Breast epithelium (tissue), 3 donors: Measurements from ENCODE around the gene HNRNPH1.
"Not testable (repeated sequence)": the region's sequence is repeated elsewhere in the genome, so short reads cannot be mapped to it uniquely, and the experiment has no call there.

Experiments
- POLR2A ChIP-seq: fragments of 450-650 bp; IDR thresholded peaks from one replicate; pipeline ENCODE4 v1.6.1; 2016; ENCODE audit warnings: antibody characterized with exemption, mild to moderate bottlenecking, moderate library complexity
- TF ChIP-seq, protein P1 (sequence below), 3 donors: fragments of 450-650 bp; IDR thresholded peaks; one replicate each; pipeline ENCODE4 v1.5.1; 2016 to 2017; ENCODE audit warnings: antibody characterized with exemption in 3 of 3, mild to moderate bottlenecking in 3 of 3, moderate library complexity in 3 of 3

- TF ChIP-seq POLR2A = not testable (repeated sequence)
- TF ChIP-seq, protein P1, sequence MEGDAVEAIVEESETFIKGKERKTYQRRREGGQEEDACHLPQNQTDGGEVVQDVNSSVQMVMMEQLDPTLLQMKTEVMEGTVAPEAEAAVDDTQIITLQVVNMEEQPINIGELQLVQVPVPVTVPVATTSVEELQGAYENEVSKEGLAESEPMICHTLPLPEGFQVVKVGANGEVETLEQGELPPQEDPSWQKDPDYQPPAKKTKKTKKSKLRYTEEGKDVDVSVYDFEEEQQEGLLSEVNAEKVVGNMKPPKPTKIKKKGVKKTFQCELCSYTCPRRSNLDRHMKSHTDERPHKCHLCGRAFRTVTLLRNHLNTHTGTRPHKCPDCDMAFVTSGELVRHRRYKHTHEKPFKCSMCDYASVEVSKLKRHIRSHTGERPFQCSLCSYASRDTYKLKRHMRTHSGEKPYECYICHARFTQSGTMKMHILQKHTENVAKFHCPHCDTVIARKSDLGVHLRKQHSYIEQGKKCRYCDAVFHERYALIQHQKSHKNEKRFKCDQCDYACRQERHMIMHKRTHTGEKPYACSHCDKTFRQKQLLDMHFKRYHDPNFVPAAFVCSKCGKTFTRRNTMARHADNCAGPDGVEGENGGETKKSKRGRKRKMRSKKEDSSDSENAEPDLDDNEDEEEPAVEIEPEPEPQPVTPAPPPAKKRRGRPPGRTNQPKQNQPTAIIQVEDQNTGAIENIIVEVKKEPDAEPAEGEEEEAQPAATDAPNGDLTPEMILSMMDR (IDR thresholded peaks at IDR 0.05) = not testable (repeated sequence)
Observed at GRCh38 chr5:179661647-179662046, 38.2 kb upstream of the HNRNPH1 start.
